ENCODE results near the gene VAPB.
A peak's percentile ranks its signal among the peaks of the same experiment; 100 is the strongest.

Gene VAPB

DNA sequence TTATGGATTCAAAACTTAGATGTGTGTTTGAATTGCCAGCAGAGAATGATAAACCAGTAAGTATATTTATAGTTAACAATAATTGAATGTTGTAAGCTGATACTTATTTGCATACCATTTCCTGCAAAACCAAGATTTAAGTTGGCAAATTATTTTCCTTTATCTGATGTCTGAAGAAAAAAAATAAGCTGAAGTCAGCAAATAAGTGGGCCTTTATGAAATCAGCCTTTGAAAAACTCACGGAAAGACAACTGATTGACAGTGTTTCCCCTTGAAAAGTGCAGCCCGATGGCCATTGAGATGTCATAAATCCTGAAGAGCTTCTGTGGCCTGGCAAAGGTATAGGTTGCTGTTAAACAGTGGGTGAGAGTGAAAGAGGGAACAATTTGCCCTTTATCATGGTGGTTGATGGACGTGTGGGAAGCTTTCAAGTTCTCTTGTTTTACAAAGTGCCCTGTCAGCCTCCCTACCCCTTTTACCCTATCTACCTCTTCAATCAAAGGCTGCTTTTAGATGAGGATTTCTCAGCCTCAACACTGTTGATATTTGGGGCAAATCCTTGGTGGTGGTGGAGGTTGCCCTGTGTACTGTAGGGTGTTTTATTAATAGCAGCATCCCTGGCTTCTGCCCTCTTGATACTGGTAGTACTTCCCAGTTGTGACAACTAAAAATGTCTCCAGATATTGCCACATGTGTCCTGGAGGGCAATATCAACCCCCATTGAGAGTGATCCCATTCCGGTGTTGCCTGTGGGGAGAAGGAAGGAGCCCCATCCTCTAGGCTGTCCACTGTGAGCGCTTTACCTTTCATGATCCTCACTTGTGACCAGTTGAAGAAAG is 50.2 kb downstream of the VAPB start:
- no peak for DNase-seq

DNA sequence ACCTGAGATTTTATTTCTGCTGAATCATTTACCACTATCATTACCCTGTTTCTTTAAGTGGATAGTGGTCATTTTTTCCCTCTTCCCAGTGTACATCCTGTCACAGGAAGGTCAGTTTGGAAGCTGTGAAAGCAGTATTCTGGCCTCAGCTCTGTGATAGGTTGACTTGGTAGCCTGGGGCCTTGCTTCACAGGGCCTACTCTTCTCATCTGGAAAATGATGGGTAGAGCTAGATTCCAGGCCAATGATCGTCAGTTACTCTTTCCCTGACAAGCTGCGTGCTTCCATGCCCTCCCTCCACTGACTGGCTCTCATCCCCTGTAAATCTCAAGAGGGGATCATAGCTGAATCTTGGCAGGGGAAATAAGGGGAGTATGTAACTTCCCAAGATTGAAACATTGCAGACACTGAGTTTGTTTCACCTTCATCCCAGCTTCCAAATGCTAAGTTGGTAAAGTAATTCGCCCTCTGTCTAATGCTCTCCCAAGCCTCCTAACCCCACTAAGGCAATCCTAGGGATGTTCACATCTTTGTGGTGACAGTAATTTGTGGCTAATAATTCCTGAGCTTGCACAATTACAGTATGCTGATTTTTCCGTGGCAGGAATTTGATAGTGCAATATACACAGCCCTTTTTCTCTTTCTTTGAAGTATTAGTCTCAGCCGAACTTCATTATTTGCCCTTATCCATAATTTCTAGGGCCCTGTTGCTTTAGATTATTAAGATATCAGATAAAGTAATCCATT is 51.2 kb downstream of the VAPB start:
- no peak for DNase-seq

- no peak for DNase-seq
Measured at GRCh38 chr20:58441723-58442122, 52.7 kb downstream of the VAPB start.

- DNase-seq: no peak
Measured at GRCh38 chr20:58444746-58445255, 55.8 kb downstream of the VAPB start.

DNA sequence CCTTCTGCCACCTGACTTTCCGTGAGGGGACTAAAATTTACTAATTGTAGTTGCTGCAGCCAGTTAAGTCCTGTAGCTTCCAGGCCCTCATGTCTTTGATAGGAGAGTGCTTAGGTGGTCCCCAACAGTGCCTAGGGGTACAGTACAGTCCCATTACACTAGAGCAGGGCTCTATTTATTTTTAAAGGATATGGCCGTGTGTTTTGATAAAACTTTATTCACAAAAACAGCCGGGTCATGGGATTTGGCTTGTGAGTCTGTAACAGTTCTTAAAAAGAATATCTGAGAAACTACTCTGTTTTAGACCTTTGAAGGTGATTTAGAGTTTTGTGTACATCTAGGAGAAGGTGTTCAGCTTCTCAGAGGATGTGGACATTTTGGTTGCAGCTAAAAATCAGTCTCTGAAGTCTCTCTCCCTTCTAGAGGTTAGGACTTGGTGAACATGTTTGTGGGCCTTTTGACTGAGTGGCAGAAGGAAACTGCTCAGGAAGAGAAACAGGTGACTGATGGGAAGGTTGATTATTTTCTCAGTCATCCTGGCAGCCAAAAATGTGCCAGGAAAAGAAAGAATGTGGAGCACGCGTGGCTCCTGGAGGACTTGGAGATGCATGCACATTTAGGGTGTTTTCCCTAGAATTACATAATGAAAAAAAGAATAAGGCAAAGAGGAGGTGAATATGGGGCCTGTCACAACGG is 57.4 kb downstream of the VAPB start:
- no peak for DNase-seq

GRCh38 chr20:58446960-58447265 is 57.9 kb downstream of the VAPB start:
- no peak for DNase-seq

GRCh38 chr20:58447511-58448391 is 58.7 kb downstream of the VAPB start:
- DNase-seq: peak; percentile 52

GRCh38 chr20:58448958-58449357 is 59.9 kb downstream of the VAPB start:
- DNase-seq: no peak

GRCh38 chr20:58449681-58450221 is 60.7 kb downstream of the VAPB start:
- DNase-seq: no peak

GRCh38 chr20:58450254-58450653 is 61.2 kb downstream of the VAPB start:
- peak; percentile 46 for DNase-seq

DNA sequence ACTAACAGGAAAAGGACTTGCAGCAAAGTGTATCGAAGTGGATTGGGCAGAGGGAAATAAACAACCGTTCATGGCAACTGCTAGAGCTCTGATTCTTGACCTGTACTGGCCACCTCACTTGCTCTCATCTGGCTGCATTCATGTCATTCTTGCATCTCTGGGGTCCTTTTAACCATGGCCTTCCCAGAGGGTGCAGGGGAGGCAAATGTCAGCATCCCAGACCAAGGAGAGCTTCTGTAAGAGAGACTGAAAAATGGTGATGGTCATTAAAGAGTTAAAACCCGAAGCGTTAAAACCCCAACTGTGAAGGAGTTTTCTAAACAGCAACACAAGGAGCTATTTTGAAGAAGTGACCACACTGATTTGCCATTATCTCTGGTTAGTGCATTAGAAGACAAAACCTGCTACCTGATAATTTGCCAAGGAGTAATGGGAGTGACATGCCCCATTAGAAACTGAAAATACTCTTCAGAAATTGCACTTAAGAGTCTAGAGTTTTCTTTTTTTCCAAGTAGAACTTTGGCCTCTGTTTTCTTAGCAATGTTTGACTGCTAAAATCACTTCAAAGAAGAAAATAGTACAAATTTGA is 63.7 kb downstream of the VAPB start:
- no peak for DNase-seq

DNA sequence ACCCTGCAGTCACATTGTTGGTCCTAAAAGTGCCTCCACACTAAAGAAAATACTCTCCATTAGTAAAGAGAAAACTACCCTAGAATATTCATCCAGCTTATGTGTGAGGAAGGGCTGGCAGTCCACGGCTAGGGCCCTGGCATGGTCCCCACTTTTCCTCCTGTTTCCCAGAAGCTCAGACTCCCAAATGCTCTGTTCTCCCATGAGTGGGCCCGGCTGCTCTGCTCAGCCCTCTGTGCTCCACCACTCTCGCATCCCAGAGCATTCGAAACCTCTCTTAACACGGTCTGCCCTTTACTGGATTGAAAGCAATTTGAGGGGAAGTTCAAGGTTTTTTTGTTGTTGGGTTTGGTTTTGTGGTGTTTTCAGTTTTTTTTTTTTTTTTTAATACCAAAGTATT is 64.4 kb downstream of the VAPB start:
- DNase-seq: no peak

DNA sequence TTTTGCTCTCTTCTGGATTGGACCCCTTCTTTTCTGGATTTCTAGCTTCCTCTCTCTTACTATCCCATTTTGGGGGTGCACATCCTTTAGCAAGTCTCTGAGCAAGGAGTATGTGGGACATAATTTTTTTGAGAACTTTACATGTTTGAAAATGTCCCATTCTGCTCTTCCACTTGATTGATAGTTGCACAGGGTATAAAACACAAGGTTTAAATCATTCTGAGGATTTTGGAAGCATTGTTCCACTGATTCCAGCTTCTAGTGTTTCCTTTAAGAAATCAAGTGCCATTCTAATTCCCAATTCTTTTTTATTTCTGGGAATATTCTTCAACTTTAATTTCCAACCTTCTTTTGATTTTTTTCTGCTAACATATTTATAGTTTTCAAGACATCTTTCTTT is 65.4 kb downstream of the VAPB start:
- DNase-seq: no peak

DNA sequence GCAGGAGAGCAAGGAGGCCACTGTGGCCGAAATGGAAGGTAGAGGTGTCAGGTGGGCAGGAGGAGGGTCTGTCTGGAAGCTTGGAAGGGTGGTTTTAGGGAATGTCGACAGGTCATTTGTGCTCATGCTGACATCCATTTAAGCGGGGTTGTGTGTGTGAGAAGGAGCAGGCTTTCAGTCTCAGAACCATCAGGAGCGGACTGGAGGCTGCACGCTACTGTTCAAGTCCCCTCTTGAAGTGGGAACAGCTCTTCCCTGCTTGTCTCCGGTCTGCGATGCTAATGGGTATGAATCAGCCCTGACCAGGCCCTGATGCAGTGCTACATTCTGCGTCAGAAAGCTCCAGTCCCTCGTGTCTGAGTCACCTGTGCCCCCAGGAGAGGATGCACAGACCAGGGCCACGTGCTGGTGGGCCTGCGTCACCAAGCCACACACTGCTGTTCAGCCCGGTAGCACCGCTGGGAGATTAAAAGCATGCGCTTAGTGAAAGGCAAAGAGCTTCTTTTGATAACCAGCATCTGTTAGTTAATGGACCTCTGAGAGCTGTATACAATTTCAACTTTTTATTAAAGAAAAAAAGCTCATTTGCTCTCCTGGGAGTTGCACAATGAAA is 68.2 kb downstream of the VAPB start:
- peak; percentile 85 for DNase-seq

GRCh38 chr20:58458342-58459057 is 69.5 kb downstream of the VAPB start:
- DNase-seq: peak; percentile 46

GRCh38 chr20:58459058-58459750 is 70.2 kb downstream of the VAPB start:
- DNase-seq: no peak

DNA sequence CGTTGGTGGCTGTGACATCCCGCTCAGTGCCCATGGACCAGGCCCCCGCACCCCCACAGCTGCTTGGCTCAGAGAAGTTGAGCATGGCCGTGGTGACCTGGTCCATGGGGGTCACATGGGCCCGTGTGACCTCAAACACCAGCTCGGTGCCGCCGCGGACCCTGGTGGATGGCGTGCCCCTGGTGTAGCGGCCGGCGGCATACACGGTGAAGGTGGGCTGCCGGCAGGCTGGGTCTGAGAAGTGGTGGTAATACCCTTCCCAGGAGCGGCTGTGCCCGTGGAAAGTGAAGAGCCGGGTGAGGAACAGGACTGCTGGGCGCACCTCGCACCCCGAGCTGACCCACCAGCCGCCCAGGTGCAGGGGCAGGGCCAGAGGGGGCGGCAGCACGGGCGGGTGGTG is 72.1 kb downstream of the VAPB start:
- DNase-seq: no peak

DNA sequence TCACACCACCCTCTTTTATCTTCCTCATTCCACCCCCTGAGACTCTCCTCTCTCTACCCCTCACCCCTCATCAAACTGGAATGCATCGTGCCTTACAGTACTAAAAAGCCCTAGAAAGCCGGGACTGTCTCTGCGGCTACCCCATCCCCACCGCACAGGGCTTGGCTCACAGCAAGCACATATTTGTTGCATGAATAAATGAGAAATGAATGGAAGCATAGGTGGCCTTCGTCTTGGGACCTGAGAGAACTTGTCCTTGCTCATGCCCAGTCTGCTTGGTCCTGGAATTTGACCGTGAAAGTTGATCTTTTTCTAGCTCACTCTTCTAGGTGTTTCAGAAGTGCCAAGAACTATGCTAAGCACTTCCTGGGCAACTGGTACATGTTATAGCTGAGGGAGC is 72.9 kb downstream of the VAPB start:
- peak; percentile 55 for DNase-seq

- DNase-seq: no peak
Measured at GRCh38 chr20:58463256-58463655, 74.2 kb downstream of the VAPB start.

DNA sequence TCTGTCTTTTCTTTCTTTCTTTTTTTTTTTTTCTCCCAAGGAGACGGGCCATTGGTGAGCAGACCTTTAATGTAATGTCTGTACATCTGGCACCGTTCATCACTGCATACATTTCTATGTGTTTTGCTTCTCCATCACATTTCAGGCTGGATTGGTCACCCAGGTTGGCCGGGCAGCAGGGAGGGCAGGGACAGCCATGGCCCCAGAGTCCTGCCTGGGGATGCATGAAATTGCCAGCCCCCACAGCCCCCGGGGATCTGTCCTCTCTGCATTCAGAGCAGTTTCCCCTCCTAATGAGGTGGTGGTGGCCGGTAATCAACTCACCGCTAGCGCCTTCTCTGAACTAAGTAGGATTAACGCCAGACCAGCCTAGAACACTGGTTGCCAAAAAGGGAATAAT is 75.8 kb downstream of the VAPB start:
- DNase-seq: no peak
